HAP-1 (cell line): ENCODE data around the gene PTPN23.

Source experiments
- DNase-seq, 2 experiments: peaks; one replicate each; pipeline ENCODE4 v3.0.0-alpha.2; 2016 to 2020; ENCODE audit warnings: low spot score in 2 of 2
- H3K27me3 ChIP-seq: fragments of 250-450 bp; sonication (Bioruptor Pico); 2 replicates; pipeline ENCODE4 v1.5.1; 2020; ENCODE audit warnings: low read depth, mild to moderate bottlenecking, moderate library complexity
- H3K36me3 ChIP-seq: fragments of 250-450 bp; sonication (Bioruptor Pico); replicated peaks from 2 replicates; pipeline ENCODE4 v1.5.1; 2020; ENCODE audit warnings: mild to moderate bottlenecking
- H3K4me1 ChIP-seq: fragments of 250-450 bp; sonication (Bioruptor Pico); 2 replicates; pipeline ENCODE4 v1.5.1; 2020; ENCODE audit warnings: mild to moderate bottlenecking
- H3K4me3 ChIP-seq: fragments of 250-450 bp; sonication (Bioruptor Pico); 2 replicates; pipeline ENCODE4 v1.5.1; 2020; ENCODE audit warnings: mild to moderate bottlenecking, moderate library complexity
- H3K9me3 ChIP-seq: fragments of 250-450 bp; sonication (Bioruptor Pico); 2 replicates; pipeline ENCODE4 v1.5.1; 2020; ENCODE audit warnings: mild to moderate bottlenecking, moderate library complexity
- in situ Hi-C: fragments of 300-500 bp; cut with MboI; formaldehyde crosslinking; loops from 3 replicates; pipeline ENCODE4 v1.14.3; 2020; ENCODE audit warnings: low sequenced_read_pairs, inconsistent platforms, mixed read lengths

The PTPN23 gene

DNA sequence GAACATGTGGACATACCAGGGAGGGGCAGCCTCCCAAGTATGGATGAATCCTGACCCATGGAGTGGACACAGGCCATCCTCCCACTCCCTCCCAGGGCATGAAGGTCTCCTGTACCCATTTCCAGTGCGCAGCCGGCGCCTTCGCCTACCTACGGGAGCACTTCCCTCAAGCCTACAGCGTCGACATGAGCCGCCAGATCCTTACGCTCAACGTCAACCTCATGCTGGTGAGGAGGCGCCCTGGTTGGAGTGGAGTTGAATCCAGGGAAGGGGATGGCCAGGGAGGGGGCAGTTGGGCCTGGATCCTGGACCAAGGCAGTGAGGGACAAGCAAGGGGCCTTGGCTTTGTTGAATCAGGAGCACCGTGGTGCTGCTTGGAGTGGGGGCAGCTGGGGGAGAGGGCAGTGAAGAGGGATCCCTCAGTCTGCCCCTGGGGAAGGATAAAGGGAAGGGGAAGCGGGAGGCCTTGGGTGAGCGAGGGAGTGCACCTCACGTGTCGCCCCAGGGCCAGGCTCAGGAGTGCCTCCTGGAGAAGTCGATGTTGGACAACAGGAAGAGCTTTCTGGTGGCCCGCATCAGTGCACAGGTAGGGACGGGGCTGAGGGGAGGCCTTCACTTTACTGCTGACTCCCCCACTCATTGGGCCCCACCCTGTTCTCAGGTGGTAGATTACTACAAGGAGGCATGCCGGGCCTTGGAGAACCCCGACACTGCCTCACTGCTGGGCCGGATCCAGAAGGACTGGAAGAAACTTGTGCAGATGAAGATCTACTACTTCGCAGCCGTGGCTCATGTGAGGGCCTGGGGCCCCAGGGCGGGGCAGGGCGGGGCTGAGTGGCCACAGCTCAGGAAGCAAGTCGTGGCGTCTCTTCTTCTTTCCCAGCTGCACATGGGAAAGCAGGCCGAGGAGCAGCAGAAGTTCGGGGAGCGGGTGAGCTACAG, 25.3 kb downstream of the PTPN23 start:
- Histone ChIP-seq H3K4me3 (no peak overlapping the region), H3K4me1 (no peaks in the 10 kb centered on the region), H3K36me3 (peaks cover 33% of the 10 kb centered on the region), H3K9me3 (no peaks in the 10 kb centered on the region), H3K27me3 (no peaks in the 10 kb centered on the region)
- DNase-seq, result no peak
- in situ Hi-C loops, result no loop called here

- DNase-seq, result no peak
- in situ Hi-C loops, result no loop called here
- Histone ChIP-seq H3K4me3 (no peak overlapping the region), H3K9me3 (no peaks in the 10 kb centered on the region), H3K27me3 (no peaks in the 10 kb centered on the region), H3K36me3 (peaks cover 39% of the 10 kb centered on the region), H3K4me1 (no peaks in the 10 kb centered on the region)
These were observed 25.9 kb downstream of the PTPN23 start for GRCh38 chr3:47406762-47407149.

- H3K36me3 ChIP-seq, result peaks cover 43% of the 10 kb centered on the region
- no peaks in the 10 kb centered on the region for H3K27me3 ChIP-seq
- H3K9me3 ChIP-seq, result no peaks in the 10 kb centered on the region
- no peak for DNase-seq
- no peaks in the 10 kb centered on the region for H3K4me1 ChIP-seq
- no peak overlapping the region for H3K4me3 ChIP-seq
- in situ Hi-C loops, result no loop called here
These were observed 26.4 kb downstream of the PTPN23 start for GRCh38 chr3:47407237-47407636.

- Histone ChIP-seq H3K4me1 (no peaks in the 10 kb centered on the region), H3K4me3 (no peak overlapping the region), H3K27me3 (no peaks in the 10 kb centered on the region), H3K36me3 (peaks cover 50% of the 10 kb centered on the region), H3K9me3 (no peaks in the 10 kb centered on the region)
- in situ Hi-C loops, result no loop called here
- no peak for DNase-seq
These were observed 27.3 kb downstream of the PTPN23 start for GRCh38 chr3:47407896-47408838.

- Histone ChIP-seq H3K9me3 (no peaks in the 10 kb centered on the region), H3K36me3 (peaks cover 56% of the 10 kb centered on the region)
- in situ Hi-C loops, result no loop called here
These were observed 28.0 kb downstream of the PTPN23 start for GRCh38 chr3:47408839-47409229.

DNA sequence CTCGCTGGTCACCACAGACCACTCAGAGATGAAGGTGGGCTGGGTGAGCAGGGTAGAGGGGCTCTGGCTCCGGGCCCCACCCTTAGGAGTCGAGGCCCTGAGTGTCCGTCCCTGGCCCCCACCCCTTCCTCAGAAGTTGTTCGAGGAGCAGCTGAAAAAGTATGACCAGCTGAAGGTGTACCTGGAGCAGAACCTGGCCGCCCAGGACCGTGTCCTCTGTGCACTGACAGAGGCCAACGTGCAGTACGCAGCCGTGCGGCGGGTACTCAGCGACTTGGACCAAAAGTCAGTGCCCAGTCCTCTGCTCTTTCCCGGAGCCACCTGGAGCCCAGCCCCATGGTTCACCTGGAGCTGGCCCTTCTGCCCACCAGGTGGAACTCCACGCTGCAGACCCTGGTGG, 28.5 kb downstream of the PTPN23 start:
- peaks cover 59% of the 10 kb centered on the region for H3K36me3 ChIP-seq
- H3K4me1 ChIP-seq, result no peaks in the 10 kb centered on the region
- no peaks in the 10 kb centered on the region for H3K9me3 ChIP-seq
- H3K27me3 ChIP-seq, result no peaks in the 10 kb centered on the region
- no peak for DNase-seq
- in situ Hi-C loops, result no loop called here
- no peak overlapping the region for H3K4me3 ChIP-seq

More at GRCh38 chr3:47408839-47409229, 28.0 kb downstream of the PTPN23 start:
- Histone ChIP-seq H3K4me1 (no peaks in the 10 kb centered on the region), H3K27me3 (no peaks in the 10 kb centered on the region), H3K4me3 (no peak overlapping the region)
- no peak for DNase-seq

DNA sequence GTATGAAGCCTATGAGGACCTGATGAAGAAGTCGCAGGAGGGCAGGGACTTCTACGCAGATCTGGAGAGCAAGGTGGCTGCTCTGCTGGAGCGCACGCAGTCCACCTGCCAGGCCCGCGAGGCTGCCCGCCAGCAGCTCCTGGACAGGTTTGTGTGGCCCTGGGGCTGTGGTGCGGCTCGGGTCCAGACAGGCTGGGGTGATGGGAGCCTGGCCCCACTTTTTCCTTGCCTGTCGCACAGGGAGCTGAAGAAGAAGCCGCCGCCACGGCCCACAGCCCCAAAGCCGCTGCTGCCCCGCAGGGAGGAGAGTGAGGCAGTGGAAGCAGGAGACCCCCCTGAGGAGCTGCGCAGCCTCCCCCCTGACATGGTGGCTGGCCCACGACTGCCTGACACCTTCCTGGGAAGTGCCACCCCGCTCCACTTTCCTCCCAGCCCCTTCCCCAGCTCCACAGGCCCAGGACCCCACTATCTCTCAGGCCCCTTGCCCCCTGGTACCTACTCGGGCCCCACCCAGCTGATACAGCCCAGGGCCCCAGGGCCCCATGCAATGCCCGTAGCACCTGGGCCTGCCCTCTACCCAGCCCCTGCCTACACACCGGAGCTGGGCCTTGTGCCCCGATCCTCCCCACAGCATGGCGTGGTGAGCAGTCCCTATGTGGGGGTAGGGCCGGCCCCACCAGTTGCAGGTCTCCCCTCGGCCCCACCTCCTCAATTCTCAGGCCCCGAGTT, 29.0 kb downstream of the PTPN23 start:
- no peaks in the 10 kb centered on the region for H3K4me1 ChIP-seq
- no peak overlapping the region for H3K4me3 ChIP-seq
- no peaks in the 10 kb centered on the region for H3K27me3 ChIP-seq
- no peak for DNase-seq
- in situ Hi-C loops, result no loop called here
- H3K36me3 ChIP-seq, result peaks cover 65% of the 10 kb centered on the region
- no peaks in the 10 kb centered on the region for H3K9me3 ChIP-seq

GRCh38 chr3:47410417-47410720, 29.5 kb downstream of the PTPN23 start:
- Histone ChIP-seq H3K27me3 (no peaks in the 10 kb centered on the region), H3K4me1 (no peaks in the 10 kb centered on the region), H3K36me3 (peaks cover 70% of the 10 kb centered on the region), H3K4me3 (no peak overlapping the region), H3K9me3 (no peaks in the 10 kb centered on the region)
- no peak for DNase-seq
- in situ Hi-C loops, result no loop called here

GRCh38 chr3:47410801-47411646, 30.2 kb downstream of the PTPN23 start:
- in situ Hi-C loops, result no loop called here
- DNase-seq, result no peak
- no peaks in the 10 kb centered on the region for H3K4me1 ChIP-seq
- H3K27me3 ChIP-seq, result no peaks in the 10 kb centered on the region
- no peak overlapping the region for H3K4me3 ChIP-seq
- peaks cover 75% of the 10 kb centered on the region for H3K36me3 ChIP-seq
- no peaks in the 10 kb centered on the region for H3K9me3 ChIP-seq

DNA sequence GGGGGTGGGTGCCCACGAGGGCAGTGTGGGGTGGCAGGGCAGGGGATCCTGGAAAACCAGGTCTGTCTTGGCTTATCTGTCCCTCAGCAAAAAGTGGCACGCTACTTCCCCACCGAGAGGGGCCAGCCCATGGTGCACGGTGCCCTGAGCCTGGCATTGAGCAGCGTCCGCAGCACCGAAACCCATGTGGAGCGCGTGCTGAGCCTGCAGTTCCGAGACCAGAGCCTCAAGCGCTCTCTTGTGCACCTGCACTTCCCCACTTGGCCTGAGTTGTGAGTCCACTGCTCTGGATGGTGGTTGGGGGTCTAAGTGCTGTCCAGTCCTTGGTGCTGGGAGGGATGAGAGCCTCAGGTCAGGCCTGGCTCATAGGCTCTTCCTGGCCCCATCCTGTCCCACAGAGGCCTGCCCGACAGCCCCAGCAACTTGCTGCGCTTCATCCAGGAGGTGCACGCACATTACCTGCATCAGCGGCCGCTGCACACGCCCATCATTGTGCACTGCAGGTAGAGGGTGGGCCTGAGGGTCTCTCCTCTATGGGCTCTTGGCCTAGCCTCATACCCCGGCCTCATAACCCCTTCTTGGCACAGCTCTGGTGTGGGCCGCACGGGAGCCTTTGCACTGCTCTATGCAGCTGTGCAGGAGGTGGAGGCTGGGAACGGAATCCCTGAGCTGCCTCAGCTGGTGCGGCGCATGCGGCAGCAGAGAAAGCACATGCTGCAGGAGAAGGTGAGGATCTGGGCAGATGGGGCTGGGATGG, 31.1 kb downstream of the PTPN23 start:
- DNase-seq, result no peak
- in situ Hi-C loops, result no loop called here
- peaks cover 74% of the 10 kb centered on the region for H3K36me3 ChIP-seq
- H3K4me1 ChIP-seq, result no peaks in the 10 kb centered on the region
- H3K27me3 ChIP-seq, result no peaks in the 10 kb centered on the region
- H3K4me3 ChIP-seq, result no peak overlapping the region
- no peaks in the 10 kb centered on the region for H3K9me3 ChIP-seq

GRCh38 chr3:47412453-47412756, 31.6 kb downstream of the PTPN23 start:
- Histone ChIP-seq H3K36me3 (peaks cover 74% of the 10 kb centered on the region), H3K27me3 (no peaks in the 10 kb centered on the region), H3K9me3 (no peaks in the 10 kb centered on the region), H3K4me1 (no peaks in the 10 kb centered on the region), H3K4me3 (no peak overlapping the region)
- in situ Hi-C loops, result no loop called here
- no peak for DNase-seq

- H3K36me3 ChIP-seq, result peaks cover 72% of the 10 kb centered on the region
- H3K9me3 ChIP-seq, result no peaks in the 10 kb centered on the region
- in situ Hi-C loops, result no loop called here
These were observed 32.2 kb downstream of the PTPN23 start for GRCh38 chr3:47412842-47413520.

More at GRCh38 chr3:47412842-47413520, 32.2 kb downstream of the PTPN23 start:
- H3K27me3 ChIP-seq, result no peaks in the 10 kb centered on the region
- no peak overlapping the region for H3K4me3 ChIP-seq
- no peak for DNase-seq
- H3K4me1 ChIP-seq, result no peaks in the 10 kb centered on the region
